C4-2B (cell line): ENCODE data around the gene LARP4B.

ENCODE experiments used
- ZFX ChIP-seq: fragments of 450-650 bp; IDR thresholded peaks from 2 replicates; pipeline ENCODE4 v1.6.1; 2017
- TF ChIP-seq, protein P1 (sequence below): fragments of 450-650 bp; conservative IDR thresholded peaks from 2 replicates; pipeline ENCODE4 v1.5.1; 2017; ENCODE audit warnings: mild to moderate bottlenecking

DNA sequence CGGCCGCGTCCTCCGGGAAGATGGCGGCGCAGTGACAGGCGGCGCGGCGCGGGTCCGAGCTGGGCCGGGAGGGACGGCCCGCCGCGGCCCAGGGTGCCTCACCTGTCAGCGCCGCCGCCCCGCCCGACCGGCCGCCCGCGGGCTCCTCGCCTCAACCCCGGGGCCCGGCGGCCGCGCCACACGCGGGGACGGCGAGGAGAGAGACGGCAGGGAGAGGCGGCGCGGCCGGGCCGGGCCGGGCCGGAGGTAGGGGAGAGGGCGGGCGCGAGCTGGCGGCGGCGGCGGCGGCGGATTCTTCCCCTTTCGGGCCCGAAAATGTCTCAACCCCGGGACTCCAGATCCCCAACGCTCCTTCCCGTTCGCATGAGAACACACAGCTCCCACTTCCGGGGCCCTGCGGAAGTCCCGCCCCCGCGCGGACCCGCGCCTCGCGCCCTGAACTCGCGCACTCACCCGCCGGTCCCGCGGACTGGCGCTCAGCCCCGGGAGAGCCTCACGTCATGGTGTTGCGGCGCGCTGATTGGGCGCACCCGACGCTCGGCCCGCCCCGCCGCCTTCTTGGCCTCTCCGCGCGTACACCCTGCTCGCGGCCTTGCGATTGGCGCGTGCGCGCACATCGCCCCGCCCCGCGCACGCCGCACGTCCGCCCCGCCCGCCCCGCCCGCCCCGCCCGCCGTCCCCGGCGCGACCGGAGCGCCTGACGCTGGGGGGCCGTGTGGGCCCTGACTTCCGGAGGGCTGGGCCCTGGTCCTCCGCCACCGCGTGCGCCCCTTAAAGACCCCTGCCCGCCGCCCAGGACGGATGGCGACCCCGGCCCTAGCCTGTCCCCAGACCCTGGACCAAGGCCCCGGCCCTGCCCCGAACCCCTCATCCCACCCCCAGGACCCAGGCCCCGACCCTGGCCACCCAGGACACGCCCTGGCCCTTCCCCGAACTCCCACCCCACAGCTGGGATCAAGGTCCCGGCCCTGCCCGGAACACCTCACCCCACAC, at the start of gene LARP4B:
- TF ChIP-seq, protein P1, sequence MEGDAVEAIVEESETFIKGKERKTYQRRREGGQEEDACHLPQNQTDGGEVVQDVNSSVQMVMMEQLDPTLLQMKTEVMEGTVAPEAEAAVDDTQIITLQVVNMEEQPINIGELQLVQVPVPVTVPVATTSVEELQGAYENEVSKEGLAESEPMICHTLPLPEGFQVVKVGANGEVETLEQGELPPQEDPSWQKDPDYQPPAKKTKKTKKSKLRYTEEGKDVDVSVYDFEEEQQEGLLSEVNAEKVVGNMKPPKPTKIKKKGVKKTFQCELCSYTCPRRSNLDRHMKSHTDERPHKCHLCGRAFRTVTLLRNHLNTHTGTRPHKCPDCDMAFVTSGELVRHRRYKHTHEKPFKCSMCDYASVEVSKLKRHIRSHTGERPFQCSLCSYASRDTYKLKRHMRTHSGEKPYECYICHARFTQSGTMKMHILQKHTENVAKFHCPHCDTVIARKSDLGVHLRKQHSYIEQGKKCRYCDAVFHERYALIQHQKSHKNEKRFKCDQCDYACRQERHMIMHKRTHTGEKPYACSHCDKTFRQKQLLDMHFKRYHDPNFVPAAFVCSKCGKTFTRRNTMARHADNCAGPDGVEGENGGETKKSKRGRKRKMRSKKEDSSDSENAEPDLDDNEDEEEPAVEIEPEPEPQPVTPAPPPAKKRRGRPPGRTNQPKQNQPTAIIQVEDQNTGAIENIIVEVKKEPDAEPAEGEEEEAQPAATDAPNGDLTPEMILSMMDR = no peak
- TF ChIP-seq ZFX = peak; percentile 74
